Upper lobe of left lung (tissue), 6 donors: ENCODE results near the gene RASEF. TPM values are rescaled to one million over a fixed set of nuclear protein-coding genes. Genes with fewer than 3 reads are reported as not detected.

Experiments
- ATAC-seq, 2 donors: fragments of 200-7000 bp; cut with Tn5 transposase; one replicate each; pipeline ENCODE4 v1.9.1; 2022; ENCODE audit warnings: mild to moderate bottlenecking in 2 of 2, moderate library complexity in 2 of 2; ENCODE audit not compliant: low FRiP score in 2 of 2
- DNase-seq, 2 donors: peaks; one replicate each; pipeline ENCODE4 v3.0.0-alpha.2; 2019 to 2020
- H3K27ac ChIP-seq, 4 donors: fragments of 200-600 bp; sonication (generic); one replicate each; pipeline ENCODE4 v1.5.1; 2016 to 2019
- H3K27me3 ChIP-seq, 4 donors: fragments of 200-600 bp; sonication (generic); one replicate each; pipeline ENCODE4 v1.5.1; 2017 to 2019
- H3K36me3 ChIP-seq, 4 donors: fragments of 200-600 bp; sonication (generic); one replicate each; pipeline ENCODE4 v1.5.1; 2016 to 2019
- H3K4me1 ChIP-seq, 4 donors: fragments of 200-600 bp; sonication (generic); one replicate each; pipeline ENCODE4 v1.5.1; 2018 to 2019
- H3K4me3 ChIP-seq, 4 donors: fragments of 200-600 bp; sonication (generic); one replicate each; pipeline ENCODE4 v1.5.1; 2017 to 2019; ENCODE audit warnings: mild to moderate bottlenecking in 2 of 4, moderate library complexity in 1 of 4
- H3K9me3 ChIP-seq, 4 donors: fragments of 200-600 bp; sonication (generic); one replicate each; pipeline ENCODE4 v1.5.1; 2018 to 2019
- EP300 ChIP-seq, 4 donors: sonication (generic); formaldehyde crosslinking; IDR thresholded peaks; one replicate each; pipeline ENCODE4 v1.5.1; 2017; ENCODE audit warnings: antibody characterized with exemption in 4 of 4, control low read depth in 2 of 4
- POLR2A ChIP-seq, 4 donors: fragments of 450-650 bp; IDR thresholded peaks; one replicate each; pipeline ENCODE4 v1.5.1; 2016 to 2017; ENCODE audit warnings: antibody characterized with exemption in 4 of 4, mild to moderate bottlenecking in 2 of 4
- POLR2AphosphoS5 ChIP-seq, 2 donors: sonication (generic); formaldehyde crosslinking; IDR thresholded peaks; one replicate each; pipeline ENCODE4 v1.5.1; 2017; ENCODE audit warnings: antibody characterized with exemption in 2 of 2
- whole genome bisulfite sequencing, 2 donors: methylation state at CpG; one replicate each; pipeline ENCODE4 v1.1.5; 2017 to 2018; 5-methylcytosine and 5-hydroxymethylcytosine counted together
- total RNA-seq, 6 donors: library from RNA; depleted of rRNA in 4 of 6; stranded (reverse); fragments of >200 nt in 4 of 6; gene quantifications; one replicate each; pipeline versions ENCODE4 v1.1.0 to v1.2.1, GENCODE V29; 2016 to 2021
- TF ChIP-seq, protein P1 (sequence below), 6 experiments: fragments of 450-650 bp in 4 of 6; fragments of 200-600 bp in 2 of 6; sonication (generic) in 2 of 6; IDR thresholded peaks; one replicate each; pipeline ENCODE4 v1.5.1; 2016 to 2019; ENCODE audit warnings: antibody characterized with exemption in 6 of 6
- donor health status: DM: no; HTN: no; CAD: no; lungs with moderate emphysema.
- donor health status: DM: no; HTN: yes; CAD: no; lungs with severe emphysema.

The RASEF gene
- total RNA-seq, 6 donors from 2014 or later: 14.5 to 90.0 (median 18.0) TPM

GRCh38 chr9:83060556-83060955 lies 2.4 kb downstream of the RASEF start:
- peaks cover 0 to 15% (median 6%) of the 10 kb centered on the region in 4 donors for H3K4me1 ChIP-seq
- H3K9me3 ChIP-seq: no peaks in the 10 kb centered on the region
- DNase-seq: no peak
- peak in 1 of 2 donors; percentile 43 for ATAC-seq
- H3K4me3 ChIP-seq: peak overlapping the region in 2 of 4 donors; percentile 49 to 55
- TF ChIP-seq POLR2A (IDR thresholded peaks at IDR 0.05): no peak
- no peak for TF ChIP-seq POLR2AphosphoS5 (IDR thresholded peaks at IDR 0.05)
- TF ChIP-seq EP300 (IDR thresholded peaks at IDR 0.05): peak in 1 of 4 donors; percentile 51
- TF ChIP-seq, protein P1, sequence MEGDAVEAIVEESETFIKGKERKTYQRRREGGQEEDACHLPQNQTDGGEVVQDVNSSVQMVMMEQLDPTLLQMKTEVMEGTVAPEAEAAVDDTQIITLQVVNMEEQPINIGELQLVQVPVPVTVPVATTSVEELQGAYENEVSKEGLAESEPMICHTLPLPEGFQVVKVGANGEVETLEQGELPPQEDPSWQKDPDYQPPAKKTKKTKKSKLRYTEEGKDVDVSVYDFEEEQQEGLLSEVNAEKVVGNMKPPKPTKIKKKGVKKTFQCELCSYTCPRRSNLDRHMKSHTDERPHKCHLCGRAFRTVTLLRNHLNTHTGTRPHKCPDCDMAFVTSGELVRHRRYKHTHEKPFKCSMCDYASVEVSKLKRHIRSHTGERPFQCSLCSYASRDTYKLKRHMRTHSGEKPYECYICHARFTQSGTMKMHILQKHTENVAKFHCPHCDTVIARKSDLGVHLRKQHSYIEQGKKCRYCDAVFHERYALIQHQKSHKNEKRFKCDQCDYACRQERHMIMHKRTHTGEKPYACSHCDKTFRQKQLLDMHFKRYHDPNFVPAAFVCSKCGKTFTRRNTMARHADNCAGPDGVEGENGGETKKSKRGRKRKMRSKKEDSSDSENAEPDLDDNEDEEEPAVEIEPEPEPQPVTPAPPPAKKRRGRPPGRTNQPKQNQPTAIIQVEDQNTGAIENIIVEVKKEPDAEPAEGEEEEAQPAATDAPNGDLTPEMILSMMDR (IDR thresholded peaks at IDR 0.05): no peak
- H3K36me3 ChIP-seq: no peaks in the 10 kb centered on the region
- 62 to 67% methylated on average over 3 of the region's 3 CpGs for WGBS, 2 donors
- peak overlapping the region in 1 of 4 donors; percentile 83 for H3K27ac ChIP-seq
- peaks cover 0 to 10% (median 0%) of the 10 kb centered on the region in 4 donors for H3K27me3 ChIP-seq

DNA sequence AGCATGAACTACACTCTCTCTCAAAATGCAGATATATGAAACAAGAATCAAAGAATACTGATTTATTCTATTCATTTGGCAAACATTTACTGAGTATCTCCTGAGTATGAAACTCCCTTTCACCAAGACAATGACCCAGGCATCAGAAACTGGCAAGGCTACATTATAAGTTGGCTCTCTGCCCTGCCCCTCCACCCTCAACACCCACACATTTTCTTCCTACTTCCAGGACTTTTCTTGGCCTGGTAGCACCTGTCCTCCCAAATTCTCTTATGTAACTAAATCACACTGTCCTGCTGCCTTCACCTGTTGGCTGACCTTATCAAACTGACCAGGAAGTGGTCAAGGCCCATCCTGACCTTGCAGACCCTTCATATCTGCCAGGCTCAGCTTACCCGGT lies 3.5 kb downstream of the RASEF start:
- no peak for DNase-seq
- peak overlapping the region in 1 of 4 donors; percentile 33 for H3K27ac ChIP-seq
- H3K36me3 ChIP-seq: no peaks in the 10 kb centered on the region
- no peaks in the 10 kb centered on the region for H3K9me3 ChIP-seq
- WGBS, 2 donors: 67 to 71% methylated on average over 1 of the region's 1 CpG
- H3K4me1 ChIP-seq: peaks cover 0 to 15% (median 6%) of the 10 kb centered on the region in 4 donors
- H3K27me3 ChIP-seq: peaks cover 0 to 10% (median 0%) of the 10 kb centered on the region in 4 donors
- TF ChIP-seq, protein P1 (IDR thresholded peaks at IDR 0.05): no peak
- TF ChIP-seq EP300 (IDR thresholded peaks at IDR 0.05) (no peak), POLR2AphosphoS5 (IDR thresholded peaks at IDR 0.05) (no peak), POLR2A (IDR thresholded peaks at IDR 0.05) (no peak)
- H3K4me3 ChIP-seq: peak overlapping the region in 1 of 4 donors; percentile 55
- ATAC-seq: no peak

GRCh38 chr9:83056911-83057310 lies 6.0 kb downstream of the RASEF start:
- Histone ChIP-seq H3K4me3 (no peak overlapping the region), H3K4me1 (peaks cover 0 to 2% (median 0%) of the 10 kb centered on the region in 4 donors), H3K9me3 (no peaks in the 10 kb centered on the region), H3K36me3 (no peaks in the 10 kb centered on the region), H3K27me3 (no peaks in the 10 kb centered on the region), H3K27ac (no peak overlapping the region)
- TF ChIP-seq EP300 (IDR thresholded peaks at IDR 0.05): no peak
- TF ChIP-seq, protein P1 (IDR thresholded peaks at IDR 0.05): no peak
- no peak for TF ChIP-seq POLR2A (IDR thresholded peaks at IDR 0.05)
- TF ChIP-seq POLR2AphosphoS5 (IDR thresholded peaks at IDR 0.05): no peak
- ATAC-seq (no peak), DNase-seq (no peak)
- 88 to 100% methylated on average over 1 of the region's 1 CpG for WGBS, 2 donors

DNA sequence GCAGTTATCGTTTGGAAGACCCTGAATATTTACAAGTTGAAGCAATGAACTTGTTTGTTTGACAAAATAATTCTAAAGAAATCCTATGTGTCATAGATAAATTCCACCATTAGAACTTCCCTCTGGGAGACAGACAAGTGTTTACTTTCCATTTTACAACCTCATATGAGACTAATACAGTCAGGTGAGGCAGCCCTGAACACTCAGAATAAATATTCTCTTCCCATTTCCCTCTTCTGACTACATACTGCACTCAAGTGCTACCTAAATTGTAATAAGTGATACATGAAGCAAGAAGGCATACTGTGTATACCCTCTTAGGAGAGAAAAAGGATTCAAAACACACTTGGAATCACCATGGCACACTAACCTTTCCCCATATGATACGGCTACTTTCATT lies 6.8 kb downstream of the RASEF start:
- ATAC-seq: no peak
- 54 to 63% methylated on average over 2 of the region's 2 CpGs for WGBS, 2 donors

DNA sequence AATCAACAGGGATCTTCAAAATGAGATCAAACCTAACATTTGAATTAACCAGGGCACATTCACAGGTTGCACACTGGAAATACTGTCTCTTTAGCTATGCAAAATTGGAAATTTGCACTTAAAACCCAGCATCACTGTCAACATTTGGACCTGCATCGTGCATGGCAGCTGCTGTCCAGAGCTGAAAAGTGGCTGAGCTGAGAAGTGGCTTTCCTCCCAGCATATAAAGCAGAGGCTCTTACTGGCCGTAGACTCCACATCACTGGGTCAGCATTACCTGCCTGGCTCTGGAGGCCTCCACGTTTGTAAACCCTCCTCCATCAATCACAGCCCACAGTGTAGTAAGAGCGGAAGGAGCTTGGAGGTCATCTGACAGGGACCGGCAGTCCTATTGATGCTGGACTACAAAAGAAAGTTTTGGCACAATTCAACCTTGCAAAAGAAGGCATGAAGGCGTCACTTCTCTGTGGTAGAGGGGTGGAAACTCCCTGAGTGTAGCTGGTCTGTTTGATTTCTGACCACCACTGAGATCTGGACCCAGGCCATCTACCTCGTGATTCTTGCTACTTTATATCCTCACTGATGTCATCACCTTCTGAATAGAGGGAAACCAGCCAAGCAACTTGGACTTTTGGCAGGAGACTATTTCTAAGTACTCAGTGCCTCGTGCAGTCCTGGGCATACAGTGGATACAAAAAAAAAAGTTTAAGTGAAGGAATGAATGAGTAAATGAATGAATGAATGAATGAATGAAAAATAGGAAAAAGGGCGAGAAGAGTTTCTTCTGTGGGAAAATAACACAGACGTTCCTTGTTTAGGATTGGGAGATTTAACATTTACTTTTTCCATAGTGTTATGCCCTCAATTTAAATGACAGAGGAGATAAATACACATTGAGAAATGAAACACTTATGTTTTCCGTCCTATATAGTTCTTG lies 14.8 kb downstream of the RASEF start:
- Histone ChIP-seq H3K9me3 (no peaks in the 10 kb centered on the region), H3K27ac (no peak overlapping the region), H3K4me3 (no peak overlapping the region), H3K4me1 (no peaks in the 10 kb centered on the region), H3K27me3 (no peaks in the 10 kb centered on the region), H3K36me3 (no peaks in the 10 kb centered on the region)
- WGBS, 2 donors: 45 to 50% methylated on average over 11 of the region's 11 CpGs
- ATAC-seq (peak in 1 of 2 donors; percentile 65), DNase-seq (peak in 1 of 2 donors; percentile 45)
- no peak for TF ChIP-seq EP300 (IDR thresholded peaks at IDR 0.05)
- TF ChIP-seq, protein P1 (IDR thresholded peaks at IDR 0.05): no peak
- TF ChIP-seq POLR2A (IDR thresholded peaks at IDR 0.05): no peak
- no peak for TF ChIP-seq POLR2AphosphoS5 (IDR thresholded peaks at IDR 0.05)

More for the DNA sequence above, 6.8 kb downstream of the RASEF start:
- no peak overlapping the region for H3K27ac ChIP-seq
- TF ChIP-seq POLR2AphosphoS5 (IDR thresholded peaks at IDR 0.05) (no peak), EP300 (IDR thresholded peaks at IDR 0.05) (peak in 1 of 4 donors; percentile 62)
- no peak for DNase-seq
- no peaks in the 10 kb centered on the region for H3K9me3 ChIP-seq
- H3K27me3 ChIP-seq: no peaks in the 10 kb centered on the region
- peaks cover 0 to under 1% (median 0%) of the 10 kb centered on the region in 4 donors for H3K4me1 ChIP-seq
- no peaks in the 10 kb centered on the region for H3K36me3 ChIP-seq
- H3K4me3 ChIP-seq: no peak overlapping the region
